K562 (cell line): Measurements from ENCODE around the gene DLK1.

Experiments used
- CTCF ChIP-seq, 3 experiments: IDR thresholded peaks in 2 of 3; conservative IDR thresholded peaks in 1 of 3; 2 replicates each; pipeline ENCODE4 v1.5.1; 2011 to 2012; ENCODE audit warnings: low read length in 3 of 3, mild to moderate bottlenecking in 3 of 3, control low read depth in 2 of 3, improper control_type of control experiment in 1 of 3, inconsistent platforms in 1 of 3, low read depth in 1 of 3, mixed read lengths in 1 of 3, moderate library complexity in 1 of 3; ENCODE audit not compliant: insufficient read depth in 2 of 3
- EHMT2 ChIP-seq: fragments of 450-650 bp; IDR thresholded peaks from 2 replicates; pipeline ENCODE4 v1.6.1; 2018; ENCODE audit warnings: antibody characterized with exemption
- EP300 ChIP-seq: IDR thresholded peaks from 2 replicates; pipeline ENCODE4 v1.6.1; 2012; ENCODE audit warnings: low read length, improper control_type of control experiment
- EZH2 ChIP-seq: IDR thresholded peaks from 2 replicates; pipeline ENCODE4 v1.6.1; 2012; ENCODE audit warnings: low read depth, mild to moderate bottlenecking, inconsistent platforms, low read length, borderline replicate concordance
- FOXM1 ChIP-seq, 2 experiments: fragments of 450-650 bp in 1 of 2; sonication (generic) in 1 of 2; formaldehyde crosslinking in 1 of 2; IDR thresholded peaks; 2 replicates each; pipeline versions ENCODE4 v1.6.1 to v1.9.0; 2017 to 2022; ENCODE audit warnings: low read depth in 2 of 2, mild to moderate bottlenecking in 2 of 2, missing genetic modification reagents in 1 of 2, moderate library complexity in 1 of 2
- IRF2 ChIP-seq: sonication (generic); formaldehyde crosslinking; IDR thresholded peaks from 2 replicates; pipeline ENCODE4 v1.8.1; 2022; ENCODE audit warnings: mild to moderate bottlenecking, missing genetic modification reagents
- NUFIP1 ChIP-seq: fragments of 450-650 bp; IDR thresholded peaks from 2 replicates; pipeline ENCODE4 v1.6.1; 2018; ENCODE audit not compliant: partially characterized antibody
- POLR2A ChIP-seq: fragments of 450-650 bp; conservative IDR thresholded peaks from 2 replicates; pipeline ENCODE4 v1.6.1; 2016
- PYGO2 ChIP-seq: fragments of 450-650 bp; IDR thresholded peaks from 2 replicates; pipeline ENCODE4 v1.6.1; 2016; ENCODE audit warnings: mild to moderate bottlenecking, missing genetic modification characterization, moderate library complexity, missing compliant biosample characterization
- RCOR1 ChIP-seq, 2 experiments: IDR thresholded peaks; 2 replicates each; pipeline ENCODE4 v1.6.1; 2012; ENCODE audit warnings: low read depth in 2 of 2, low read length in 2 of 2, borderline replicate concordance in 1 of 2, improper control_type of control experiment in 1 of 2
- RERE ChIP-seq: sonication (generic); formaldehyde crosslinking; IDR thresholded peaks from 2 replicates; pipeline ENCODE4 v1.8.0; 2023; ENCODE audit warnings: missing genetic modification reagents, mild to moderate bottlenecking, borderline replicate concordance
- ZNF830 ChIP-seq: fragments of 250-450 bp; sonication (Bioruptor Pico); IDR thresholded peaks from 2 replicates; pipeline ENCODE4 v1.5.0; 2021; ENCODE audit warnings: mild to moderate bottlenecking

GRCh38 chr14:100688598-100689461 is 37.9 kb upstream of the DLK1 start:
- TF ChIP-seq NUFIP1 (no peak), IRF2 (no peak), RCOR1 (IDR thresholded peaks at IDR 0.05; ENCODE audit: borderline replicate concordance in 1 of 2, low read depth in 2 of 2, low read length in 2 of 2) (no peak), CTCF (IDR thresholded peaks at IDR 0.05 in 2 of 3, conservative IDR thresholded peaks at IDR 0.05 in 1 of 3; ENCODE audit: insufficient read depth in 2 of 3, low read depth in 1 of 3, low read length in 3 of 3) (no peak), EZH2 (no peak), EHMT2 (no peak), EP300 (no peak), FOXM1 (IDR thresholded peaks at IDR 0.05; ENCODE audit: low read depth) (no peak), FOXM1 (CRISPR knock-in tag; IDR thresholded peaks at IDR 0.05; ENCODE audit: low read depth) (no peak), POLR2A (no peak), ZNF830 (CRISPR knock-in tag) (no peak), RERE (CRISPR knock-in tag) (no peak), PYGO2 (tag) (no peak)
